Measurements from ENCODE around the gene TMCC2.

- no peak for TF ChIP-seq CTCF (IDR thresholded peaks at IDR 0.05)
- TF ChIP-seq ZFX (IDR thresholded peaks at IDR 0.05; ENCODE audit: borderline replicate concordance) = no peak
Observed at GRCh38 chr1:205211839-205212536, 15.8 kb upstream of the TMCC2 start.
